Measurements from ENCODE around the gene MCTP1. TPM values are rescaled to one million over a fixed set of nuclear protein-coding genes. Genes with fewer than 3 reads are reported as not detected.

The MCTP1 gene
- total RNA-seq, 1 donor, result 5.8 TPM

DNA sequence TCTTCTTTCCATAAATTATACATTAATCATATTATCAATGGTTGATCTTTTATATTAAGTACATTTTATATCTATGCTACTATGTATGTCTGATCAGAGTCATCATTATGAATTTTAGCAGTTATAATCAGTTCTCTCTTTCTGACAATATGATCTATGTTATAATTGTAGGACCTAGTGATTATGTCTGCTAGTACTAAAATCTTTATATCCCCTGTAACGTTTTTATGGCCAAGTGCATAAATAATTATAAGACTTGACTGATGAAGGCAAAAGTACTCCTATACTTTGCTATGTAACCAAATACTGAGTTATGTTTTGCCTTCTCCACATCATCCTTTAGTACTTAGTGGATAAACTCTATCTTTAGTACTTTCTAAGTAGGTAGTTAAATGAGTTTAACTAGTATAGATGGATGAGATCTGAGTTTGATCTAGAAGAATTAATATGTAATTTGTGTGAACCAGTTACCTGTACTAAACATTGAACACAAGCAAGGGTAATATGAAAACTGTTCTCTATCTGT, 591.0 kb downstream of the MCTP1 start:
- Histone ChIP-seq H3K9me3 (ENCODE audit: low read depth, low read length) (no peaks in the 10 kb centered on the region), H3K27ac (ENCODE audit: low read depth, low read length) (no peak overlapping the region), H2AFZ (ENCODE audit: low read length) (no peak overlapping the region), H3K79me2 (ENCODE audit: insufficient read depth, low read length) (no peaks in the 10 kb centered on the region), H3K4me1 (ENCODE audit: insufficient read depth, low read length) (peaks cover 20% of the 10 kb centered on the region), H3K4me2 (ENCODE audit: insufficient read depth, low read length) (no peak overlapping the region), H3K36me3 (ENCODE audit: insufficient read depth, low read length) (no peaks in the 10 kb centered on the region), H3K4me3 (ENCODE audit: insufficient read depth, low read length) (no peak overlapping the region), H3K27me3 (ENCODE audit: insufficient read depth, low read length) (no peaks in the 10 kb centered on the region), H4K20me1 (ENCODE audit: insufficient read depth, low read length) (no peaks in the 10 kb centered on the region)
- TF ChIP-seq, protein P1, sequence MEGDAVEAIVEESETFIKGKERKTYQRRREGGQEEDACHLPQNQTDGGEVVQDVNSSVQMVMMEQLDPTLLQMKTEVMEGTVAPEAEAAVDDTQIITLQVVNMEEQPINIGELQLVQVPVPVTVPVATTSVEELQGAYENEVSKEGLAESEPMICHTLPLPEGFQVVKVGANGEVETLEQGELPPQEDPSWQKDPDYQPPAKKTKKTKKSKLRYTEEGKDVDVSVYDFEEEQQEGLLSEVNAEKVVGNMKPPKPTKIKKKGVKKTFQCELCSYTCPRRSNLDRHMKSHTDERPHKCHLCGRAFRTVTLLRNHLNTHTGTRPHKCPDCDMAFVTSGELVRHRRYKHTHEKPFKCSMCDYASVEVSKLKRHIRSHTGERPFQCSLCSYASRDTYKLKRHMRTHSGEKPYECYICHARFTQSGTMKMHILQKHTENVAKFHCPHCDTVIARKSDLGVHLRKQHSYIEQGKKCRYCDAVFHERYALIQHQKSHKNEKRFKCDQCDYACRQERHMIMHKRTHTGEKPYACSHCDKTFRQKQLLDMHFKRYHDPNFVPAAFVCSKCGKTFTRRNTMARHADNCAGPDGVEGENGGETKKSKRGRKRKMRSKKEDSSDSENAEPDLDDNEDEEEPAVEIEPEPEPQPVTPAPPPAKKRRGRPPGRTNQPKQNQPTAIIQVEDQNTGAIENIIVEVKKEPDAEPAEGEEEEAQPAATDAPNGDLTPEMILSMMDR (IDR thresholded peaks at IDR 0.05; ENCODE audit: extremely low read depth, low read depth, low read length), result no peak
- no peak for DNase-seq (ENCODE audit: insufficient read length, low spot score, missing footprints)

DNA sequence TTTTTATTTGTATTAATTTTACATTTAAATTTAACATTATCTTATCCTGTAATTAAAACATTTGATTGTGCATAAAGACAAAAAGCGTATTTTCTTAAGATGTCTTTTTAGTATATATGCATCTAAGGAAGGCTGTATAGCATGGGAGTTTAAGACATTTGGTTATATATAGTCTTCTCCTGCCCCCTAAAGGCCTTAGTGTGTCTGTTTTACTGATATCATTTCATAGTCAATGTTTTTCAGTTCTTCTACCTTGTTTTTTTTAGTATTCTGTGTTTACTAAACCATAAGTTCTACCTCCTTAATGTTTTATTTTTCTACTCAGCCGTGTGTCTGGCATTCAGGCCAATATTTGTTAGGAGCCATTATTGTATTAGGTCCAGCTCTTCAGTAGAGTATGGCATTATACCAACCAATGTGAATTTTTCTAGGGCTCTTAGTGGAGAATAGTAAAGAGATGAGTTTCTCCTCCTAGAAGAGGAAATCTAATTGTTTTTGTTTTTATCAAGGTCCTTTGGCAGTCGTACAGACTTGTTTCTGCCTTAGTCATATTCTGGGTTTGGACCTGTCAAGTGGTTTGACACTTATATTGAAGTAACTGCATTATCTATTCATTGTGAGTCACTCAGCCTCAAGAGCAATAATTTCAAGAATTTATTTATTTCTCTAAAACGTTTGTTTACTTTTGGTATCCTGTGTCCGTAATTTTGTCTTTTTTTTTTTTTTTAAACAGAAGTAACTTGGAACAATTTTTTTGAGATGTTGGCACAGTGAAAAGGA, 591.7 kb downstream of the MCTP1 start:
- Histone ChIP-seq H3K27me3 (ENCODE audit: insufficient read depth, low read length) (no peaks in the 10 kb centered on the region), H3K9me3 (ENCODE audit: low read depth, low read length) (no peaks in the 10 kb centered on the region), H3K36me3 (ENCODE audit: insufficient read depth, low read length) (no peaks in the 10 kb centered on the region), H3K79me2 (ENCODE audit: insufficient read depth, low read length) (no peaks in the 10 kb centered on the region), H2AFZ (ENCODE audit: low read length) (no peak overlapping the region), H4K20me1 (ENCODE audit: insufficient read depth, low read length) (no peaks in the 10 kb centered on the region), H3K4me1 (ENCODE audit: insufficient read depth, low read length) (peaks cover 20% of the 10 kb centered on the region), H3K27ac (ENCODE audit: low read depth, low read length) (no peak overlapping the region), H3K4me3 (ENCODE audit: insufficient read depth, low read length) (no peak overlapping the region), H3K4me2 (ENCODE audit: insufficient read depth, low read length) (peak overlapping the region; percentile 37)
- TF ChIP-seq, protein P1 (IDR thresholded peaks at IDR 0.05; ENCODE audit: extremely low read depth, low read depth, low read length), result peak; percentile 45
- peak; percentile 73 for DNase-seq (ENCODE audit: insufficient read length, low spot score, missing footprints)

DNA sequence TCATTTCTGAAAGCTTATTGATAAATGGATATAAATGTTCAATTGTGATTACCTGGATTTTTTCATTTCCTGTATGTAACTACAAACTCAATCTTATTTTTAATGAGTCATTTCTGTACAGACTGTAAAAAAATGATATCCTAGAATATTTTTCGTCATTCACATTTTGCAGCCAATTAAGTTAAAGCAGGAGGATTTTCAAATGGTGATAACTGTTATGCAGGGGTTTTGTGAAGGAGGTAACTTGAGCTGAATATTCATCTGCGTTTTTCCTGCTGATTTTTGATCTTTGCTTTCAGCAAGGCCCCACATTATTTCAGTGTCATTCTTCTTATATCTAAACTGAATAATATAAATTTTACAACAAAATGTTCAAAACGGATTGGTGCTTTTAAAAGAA, 592.3 kb downstream of the MCTP1 start:
- no peak overlapping the region for H3K27ac ChIP-seq (ENCODE audit: low read depth, low read length)
- no peak for DNase-seq (ENCODE audit: insufficient read length, low spot score, missing footprints)

DNA sequence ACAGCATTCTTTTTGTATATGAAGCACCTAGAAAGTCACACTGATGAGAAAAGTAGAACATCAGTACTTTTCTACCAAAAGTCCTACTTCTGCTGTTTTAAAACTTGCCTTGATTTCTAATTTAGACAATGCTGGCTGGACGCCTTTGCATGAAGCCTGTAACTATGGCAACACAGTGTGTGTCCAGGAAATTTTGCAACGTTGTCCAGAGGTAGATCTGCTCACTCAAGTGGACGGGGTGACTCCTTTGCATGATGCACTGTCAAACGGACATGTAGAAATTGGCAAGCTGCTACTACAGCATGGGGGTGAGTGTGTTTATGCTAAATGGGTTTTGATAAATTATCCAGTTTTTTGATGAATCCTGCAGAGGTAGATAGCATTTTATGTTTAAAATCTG, 592.9 kb downstream of the MCTP1 start:
- no peaks in the 10 kb centered on the region for H3K27me3 ChIP-seq (ENCODE audit: insufficient read depth, low read length)
- no peaks in the 10 kb centered on the region for H4K20me1 ChIP-seq (ENCODE audit: insufficient read depth, low read length)
- DNase-seq (ENCODE audit: insufficient read length, low spot score, missing footprints), result no peak
- no peaks in the 10 kb centered on the region for H3K9me3 ChIP-seq (ENCODE audit: low read depth, low read length)
- H3K4me1 ChIP-seq (ENCODE audit: insufficient read depth, low read length), result peaks cover 20% of the 10 kb centered on the region
- H3K27ac ChIP-seq (ENCODE audit: low read depth, low read length), result no peak overlapping the region
- H3K4me2 ChIP-seq (ENCODE audit: insufficient read depth, low read length), result no peak overlapping the region
- no peak overlapping the region for H2AFZ ChIP-seq (ENCODE audit: low read length)
- TF ChIP-seq, protein P1 (IDR thresholded peaks at IDR 0.05; ENCODE audit: extremely low read depth, low read depth, low read length), result no peak
- H3K79me2 ChIP-seq (ENCODE audit: insufficient read depth, low read length), result no peaks in the 10 kb centered on the region
- no peaks in the 10 kb centered on the region for H3K36me3 ChIP-seq (ENCODE audit: insufficient read depth, low read length)
- H3K4me3 ChIP-seq (ENCODE audit: insufficient read depth, low read length), result no peak overlapping the region

More for the DNA sequence above, 592.3 kb downstream of the MCTP1 start:
- TF ChIP-seq, protein P1 (IDR thresholded peaks at IDR 0.05; ENCODE audit: extremely low read depth, low read depth, low read length), result no peak
- Histone ChIP-seq H3K4me3 (ENCODE audit: insufficient read depth, low read length) (no peak overlapping the region), H3K79me2 (ENCODE audit: insufficient read depth, low read length) (no peaks in the 10 kb centered on the region), H3K4me2 (ENCODE audit: insufficient read depth, low read length) (no peak overlapping the region), H2AFZ (ENCODE audit: low read length) (no peak overlapping the region), H3K27me3 (ENCODE audit: insufficient read depth, low read length) (no peaks in the 10 kb centered on the region), H3K36me3 (ENCODE audit: insufficient read depth, low read length) (no peaks in the 10 kb centered on the region), H3K4me1 (ENCODE audit: insufficient read depth, low read length) (peaks cover 20% of the 10 kb centered on the region), H3K9me3 (ENCODE audit: low read depth, low read length) (no peaks in the 10 kb centered on the region), H4K20me1 (ENCODE audit: insufficient read depth, low read length) (no peaks in the 10 kb centered on the region)

Data from osteoblast (primary cell).